NAMALWA (cell line): ENCODE measurements around the gene NOL3.
"Not testable (repeated sequence)": the region's sequence is repeated elsewhere in the genome, so short reads cannot be mapped to it uniquely, and the experiment has no call there.

ENCODE experiments used
- DNase-seq: peaks from one replicate; pipeline ENCODE4 v3.0.0-alpha.2; 2015; ENCODE audit warnings: low spot score

The NOL3 gene

DNA sequence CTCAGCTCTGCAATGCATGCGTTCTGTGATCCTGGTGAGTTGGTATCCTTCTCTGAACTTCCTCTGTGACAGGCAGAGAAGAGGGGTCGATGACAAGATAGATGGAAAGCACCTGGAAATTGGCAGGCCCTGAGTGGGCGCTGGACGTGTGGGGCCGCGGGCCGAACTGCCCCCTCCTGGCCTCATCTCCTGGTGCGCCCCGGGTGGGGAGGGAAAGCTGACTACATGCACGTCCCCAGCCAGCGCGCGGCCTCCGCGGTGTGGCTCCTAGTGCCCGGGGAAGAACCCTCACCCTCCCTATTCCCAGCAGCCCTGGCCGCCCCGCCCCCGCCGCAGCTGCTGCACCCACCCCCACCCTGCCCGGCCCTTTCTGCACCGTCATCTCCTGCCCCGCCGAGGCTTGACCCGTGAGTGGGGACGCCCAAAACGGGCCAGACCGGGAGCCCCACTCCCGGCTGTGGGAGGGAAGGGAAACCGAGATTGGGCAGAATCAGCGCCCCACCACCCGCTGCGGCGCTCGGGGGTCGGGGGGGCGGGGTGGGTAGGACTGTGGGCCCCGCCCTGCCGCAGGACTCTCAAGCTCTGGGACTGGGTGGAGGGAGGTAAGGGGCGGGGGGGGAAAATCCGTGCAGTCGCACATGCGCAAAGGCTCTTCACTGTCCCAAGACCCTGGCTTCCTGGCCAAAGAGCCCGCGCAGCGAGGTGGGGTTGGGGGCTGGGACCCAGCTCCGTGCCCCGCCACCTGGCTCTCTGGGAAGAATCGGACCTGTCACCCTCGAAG lies at the start of gene NOL3:
NOL3 (plus strand) TSS at position 371 of the 781 bp plus-strand sequence.
- no peak for DNase-seq

DNA sequence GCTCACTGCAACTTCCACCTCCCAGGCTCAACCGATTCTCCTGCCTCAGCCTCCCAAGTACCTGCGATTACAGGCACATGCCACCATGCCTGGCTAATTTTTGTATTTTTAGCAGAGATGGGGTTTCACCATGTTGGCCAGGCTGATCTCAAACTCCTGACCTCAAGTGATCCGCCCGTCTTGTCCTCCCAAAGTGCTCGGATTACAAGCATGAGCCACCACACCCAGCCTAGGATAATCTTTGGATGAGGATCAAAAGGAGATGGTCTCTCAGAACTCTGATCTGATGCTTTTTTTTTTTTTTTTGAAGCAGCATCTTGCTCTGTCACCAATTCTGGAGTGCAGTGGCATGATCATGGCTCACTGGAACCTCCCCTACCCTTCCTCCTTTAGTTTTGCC lies 47.5 kb upstream of the NOL3 start:
- DNase-seq: not testable (repeated sequence)

DNA sequence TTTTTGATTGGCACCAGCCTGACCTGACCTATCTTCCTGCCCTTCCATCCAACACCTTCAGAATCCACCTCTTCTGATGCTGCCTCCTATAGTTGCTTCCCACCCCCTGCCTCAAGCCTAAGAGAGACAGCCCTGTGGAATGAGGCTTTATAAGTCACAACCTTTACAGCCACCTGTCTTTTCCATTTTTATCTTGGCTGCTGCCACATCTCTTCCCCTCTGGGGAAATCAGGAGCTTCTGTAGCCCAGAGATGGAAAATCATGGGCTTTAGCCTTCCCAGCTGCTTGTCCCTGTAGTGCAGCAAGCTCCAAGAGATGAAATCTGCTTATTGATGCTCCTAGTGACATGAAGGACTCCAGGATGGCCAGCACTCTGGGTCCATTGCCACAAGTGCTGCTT lies 41.9 kb upstream of the NOL3 start:
- DNase-seq: no peak

- no peak for DNase-seq
Observed at GRCh38 chr16:67128887-67129286, 41.5 kb upstream of the NOL3 start.

GRCh38 chr16:67129422-67129821 lies 40.9 kb upstream of the NOL3 start:
- DNase-seq: no peak

- DNase-seq: no peak
Observed at GRCh38 chr16:67137605-67138004, 32.7 kb upstream of the NOL3 start.

GRCh38 chr16:67141391-67141790 lies 28.9 kb upstream of the NOL3 start:
- no peak for DNase-seq

- no peak for DNase-seq
Observed at GRCh38 chr16:67142342-67142741, 28.0 kb upstream of the NOL3 start.

GRCh38 chr16:67144943-67145342 lies 25.4 kb upstream of the NOL3 start:
- DNase-seq: no peak

- no peak for DNase-seq
Observed at GRCh38 chr16:67145746-67146145, 24.6 kb upstream of the NOL3 start.

GRCh38 chr16:67146523-67147357 lies 23.6 kb upstream of the NOL3 start:
- DNase-seq: no peak

DNA sequence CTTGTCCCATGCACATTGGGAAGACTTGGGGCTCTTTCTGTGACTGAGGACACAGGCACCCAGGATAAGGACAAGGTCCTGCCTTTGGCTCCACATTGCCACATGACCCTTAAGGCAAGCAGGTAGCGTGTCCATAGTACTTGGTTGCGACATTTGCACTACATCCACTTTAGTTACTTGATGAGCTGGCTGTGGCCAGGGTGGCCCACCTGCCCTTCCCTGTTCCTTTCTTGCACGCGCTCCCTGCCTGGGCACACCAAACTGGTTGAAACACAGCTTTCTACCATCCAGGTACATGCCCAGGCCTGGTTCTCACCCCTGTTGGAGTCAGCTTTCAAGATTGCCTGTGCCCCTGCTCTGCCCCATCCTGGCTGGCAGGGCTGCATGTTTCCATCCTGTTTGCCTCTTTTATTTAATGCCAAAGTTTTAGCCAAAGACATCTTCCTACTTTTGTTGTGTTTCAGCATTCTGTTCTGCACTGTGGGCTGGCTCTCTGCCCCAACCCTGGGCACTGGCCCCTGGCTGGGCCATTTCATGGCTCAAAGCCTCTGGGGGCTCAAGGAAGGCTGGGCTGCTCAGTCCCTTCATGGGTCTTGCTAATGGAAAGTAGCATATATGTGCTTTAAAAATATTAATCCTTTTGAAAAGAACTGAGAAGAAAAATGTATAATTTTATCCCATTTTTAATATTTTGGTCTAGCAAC lies 22.7 kb upstream of the NOL3 start:
- DNase-seq: no peak

- no peak for DNase-seq
Observed at GRCh38 chr16:67148221-67148620, 22.1 kb upstream of the NOL3 start.

DNA sequence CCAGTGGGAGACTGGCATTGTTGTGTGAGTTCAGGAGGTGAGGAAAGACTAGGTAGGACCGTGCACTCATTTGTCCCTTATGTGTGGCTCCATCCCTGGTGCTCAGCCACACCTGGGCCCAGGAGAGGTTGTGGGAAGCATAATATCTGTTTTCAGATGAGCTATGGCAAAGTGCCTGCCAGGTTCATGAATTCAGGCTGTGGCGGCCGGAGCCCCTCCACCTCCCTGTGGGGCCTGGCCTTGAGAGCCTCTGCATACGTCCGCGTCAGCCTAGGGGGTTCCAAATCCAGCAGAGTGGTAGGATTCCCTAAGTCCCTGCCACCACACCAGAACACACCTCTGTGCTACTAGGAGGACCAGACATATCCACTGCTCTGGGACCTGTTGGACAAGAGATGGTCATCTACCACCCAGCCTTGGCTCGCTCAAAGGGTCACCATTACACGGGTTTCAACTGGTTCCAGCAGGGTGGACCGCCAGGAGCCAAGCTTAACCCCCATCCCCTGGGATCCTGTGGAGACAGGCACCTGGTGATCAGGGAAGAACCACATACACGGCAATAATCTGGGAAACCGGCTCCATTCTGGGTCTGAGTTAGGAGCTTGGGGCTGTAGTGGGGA lies 21.6 kb upstream of the NOL3 start:
- no peak for DNase-seq

DNA sequence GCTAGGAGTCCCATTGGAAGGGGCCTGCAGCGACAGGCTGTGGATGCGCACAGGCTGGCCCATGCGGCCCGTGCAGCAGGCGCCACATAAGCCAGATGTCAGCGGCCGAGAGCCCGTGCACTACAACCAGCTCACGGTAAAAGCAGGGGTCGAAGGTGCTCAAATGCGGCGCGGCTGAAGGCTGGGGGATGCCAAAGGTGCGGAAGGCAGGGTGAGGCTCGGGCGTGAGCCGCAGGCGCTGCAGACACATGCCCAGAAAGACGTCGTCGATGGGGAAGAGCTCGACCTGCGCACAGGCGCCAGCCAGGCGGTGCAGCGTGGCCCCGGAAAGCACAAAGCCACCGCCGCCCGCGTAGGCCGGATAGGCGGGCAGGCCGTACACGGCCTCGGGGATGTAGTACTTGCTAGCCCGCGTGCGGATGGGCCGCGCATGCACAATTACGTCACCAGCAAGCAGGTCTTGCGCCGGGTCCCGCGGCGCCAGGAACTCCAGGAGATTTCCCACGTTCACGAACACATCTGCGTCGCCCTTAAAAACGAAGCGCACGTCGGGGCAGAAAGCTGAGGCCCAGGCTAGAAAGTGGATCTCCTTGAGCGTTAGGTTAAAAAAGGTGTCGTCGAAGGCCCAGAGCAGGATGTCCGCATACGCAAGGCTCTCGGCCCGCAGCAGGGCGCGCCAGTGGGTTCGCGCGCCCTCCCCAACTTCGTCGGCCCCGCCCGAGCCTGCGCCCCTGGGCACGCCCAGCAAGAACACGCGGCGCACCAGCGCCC lies 20.9 kb upstream of the NOL3 start:
- no peak for DNase-seq

GRCh38 chr16:67150047-67150832 lies 20.1 kb upstream of the NOL3 start:
- no peak for DNase-seq

GRCh38 chr16:67150833-67151396 lies 19.4 kb upstream of the NOL3 start, which contains the start of gene B3GNT9:
TSS of gene B3GNT9 (minus strand) at chr16:67150998. CDS start at chr16:67150485, 513 bp downstream.
- DNase-seq: no peak

GRCh38 chr16:67151431-67152097 lies 18.8 kb upstream of the NOL3 start:
- DNase-seq: no peak

DNA sequence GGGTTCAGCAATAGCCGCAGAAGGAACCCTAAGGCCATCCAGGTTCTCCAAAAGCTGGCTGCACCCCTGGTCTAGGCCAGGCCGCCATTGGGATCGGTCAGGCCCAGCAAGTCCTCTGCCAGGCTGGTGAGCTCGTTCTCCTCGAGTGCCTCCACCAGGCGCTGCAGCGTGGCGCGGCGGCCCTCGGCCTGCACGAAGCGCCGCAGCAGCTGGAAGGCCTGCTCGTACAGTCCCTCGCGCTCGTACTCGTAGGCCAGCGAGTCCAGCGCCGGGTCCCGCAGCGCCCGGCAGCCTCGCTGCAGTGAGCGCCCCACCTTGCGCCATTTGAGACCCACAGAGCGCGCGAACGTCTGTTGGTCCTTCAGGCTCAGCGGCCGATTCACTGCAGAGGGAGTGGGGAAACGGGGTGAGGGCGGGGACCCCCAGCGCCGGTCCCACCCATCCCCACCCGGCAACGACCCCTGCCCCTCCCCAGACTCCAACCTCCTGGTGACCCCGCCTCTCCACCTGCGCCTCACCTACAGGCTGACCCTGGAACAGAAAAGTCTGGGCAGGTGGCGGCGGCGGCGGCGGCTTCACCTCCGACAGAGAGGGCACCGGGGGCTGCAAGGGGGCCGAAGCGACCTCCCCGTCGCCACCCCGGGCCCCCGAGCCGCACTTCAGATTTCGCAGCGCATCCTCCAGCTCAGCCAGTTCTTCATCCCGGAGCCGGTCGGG lies 15.6 kb upstream of the NOL3 start:
- DNase-seq: no peak
